ENCODE results near the gene LRRC7. TPM values are rescaled to one million over a fixed set of nuclear protein-coding genes. Genes with fewer than 3 reads are reported as not detected.

The LRRC7 gene
- total and polyA plus RNA-seq, 4 donors = 6.1 TPM; not detected in 3

GRCh38 chr1:69739251-69739605 lies 171.5 kb downstream of the LRRC7 start:
- Histone ChIP-seq H3K27ac (ENCODE audit: low read depth in 1 of 2, low read length in 1 of 2) (no peak overlapping the region), H3K4me1 (ENCODE audit: control insufficient read depth in 5 of 5, insufficient read depth in 5 of 5, low read length in 5 of 5) (peaks cover 0 to 22% (median 0%) of the 10 kb centered on the region in 5 donors), H3K9ac (ENCODE audit: insufficient read depth in 1 of 2, low read length in 2 of 2) (no peak overlapping the region), H3K4me3 (no peak overlapping the region), H3K36me3 (ENCODE audit: control insufficient read depth in 4 of 4, insufficient read depth in 4 of 4, low read length in 4 of 4) (no peaks in the 10 kb centered on the region), H3K9me3 (ENCODE audit: control insufficient read depth in 4 of 4, insufficient read depth in 3 of 4, low read length in 3 of 4) (peaks cover 0 to 2% (median 0%) of the 10 kb centered on the region in 4 donors), H3K27me3 (ENCODE audit: control insufficient read depth in 3 of 3, insufficient read depth in 3 of 3, low read length in 2 of 3) (no peaks in the 10 kb centered on the region)
- TF ChIP-seq, protein P1, sequence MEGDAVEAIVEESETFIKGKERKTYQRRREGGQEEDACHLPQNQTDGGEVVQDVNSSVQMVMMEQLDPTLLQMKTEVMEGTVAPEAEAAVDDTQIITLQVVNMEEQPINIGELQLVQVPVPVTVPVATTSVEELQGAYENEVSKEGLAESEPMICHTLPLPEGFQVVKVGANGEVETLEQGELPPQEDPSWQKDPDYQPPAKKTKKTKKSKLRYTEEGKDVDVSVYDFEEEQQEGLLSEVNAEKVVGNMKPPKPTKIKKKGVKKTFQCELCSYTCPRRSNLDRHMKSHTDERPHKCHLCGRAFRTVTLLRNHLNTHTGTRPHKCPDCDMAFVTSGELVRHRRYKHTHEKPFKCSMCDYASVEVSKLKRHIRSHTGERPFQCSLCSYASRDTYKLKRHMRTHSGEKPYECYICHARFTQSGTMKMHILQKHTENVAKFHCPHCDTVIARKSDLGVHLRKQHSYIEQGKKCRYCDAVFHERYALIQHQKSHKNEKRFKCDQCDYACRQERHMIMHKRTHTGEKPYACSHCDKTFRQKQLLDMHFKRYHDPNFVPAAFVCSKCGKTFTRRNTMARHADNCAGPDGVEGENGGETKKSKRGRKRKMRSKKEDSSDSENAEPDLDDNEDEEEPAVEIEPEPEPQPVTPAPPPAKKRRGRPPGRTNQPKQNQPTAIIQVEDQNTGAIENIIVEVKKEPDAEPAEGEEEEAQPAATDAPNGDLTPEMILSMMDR (IDR thresholded peaks at IDR 0.05; ENCODE audit: control extremely low read depth, extremely low read depth) = no peak
- 85 to 92% methylated on average over 1 of the region's 1 CpG for WGBS, 2 donors
- ATAC-seq (ENCODE audit: insufficient read depth, low FRiP score) (no peak), DNase-seq (peak; percentile 57 to 87 (median 87))

- DNase-seq = no peak
- Histone ChIP-seq H3K36me3 (ENCODE audit: control insufficient read depth in 4 of 4, insufficient read depth in 4 of 4, low read length in 4 of 4) (no peaks in the 10 kb centered on the region), H3K4me3 (no peak overlapping the region), H3K27ac (ENCODE audit: low read depth in 1 of 2, low read length in 1 of 2) (no peak overlapping the region), H3K9ac (ENCODE audit: insufficient read depth in 1 of 2, low read length in 2 of 2) (no peak overlapping the region), H3K27me3 (ENCODE audit: control insufficient read depth in 3 of 3, insufficient read depth in 3 of 3, low read length in 2 of 3) (no peaks in the 10 kb centered on the region), H3K4me1 (ENCODE audit: control insufficient read depth in 5 of 5, insufficient read depth in 5 of 5, low read length in 5 of 5) (peaks cover 0 to 18% (median 0%) of the 10 kb centered on the region in 5 donors), H3K9me3 (ENCODE audit: control insufficient read depth in 4 of 4, insufficient read depth in 3 of 4, low read length in 3 of 4) (no peaks in the 10 kb centered on the region)
- ATAC-seq (ENCODE audit: insufficient read depth, low FRiP score) = no peak
- TF ChIP-seq, protein P1 (IDR thresholded peaks at IDR 0.05; ENCODE audit: control extremely low read depth, extremely low read depth) = no peak
- 53 to 57% methylated on average over 3 of the region's 3 CpGs for WGBS, 2 donors
Measured at GRCh38 chr1:69743146-69743545, 175.4 kb downstream of the LRRC7 start.

DNA sequence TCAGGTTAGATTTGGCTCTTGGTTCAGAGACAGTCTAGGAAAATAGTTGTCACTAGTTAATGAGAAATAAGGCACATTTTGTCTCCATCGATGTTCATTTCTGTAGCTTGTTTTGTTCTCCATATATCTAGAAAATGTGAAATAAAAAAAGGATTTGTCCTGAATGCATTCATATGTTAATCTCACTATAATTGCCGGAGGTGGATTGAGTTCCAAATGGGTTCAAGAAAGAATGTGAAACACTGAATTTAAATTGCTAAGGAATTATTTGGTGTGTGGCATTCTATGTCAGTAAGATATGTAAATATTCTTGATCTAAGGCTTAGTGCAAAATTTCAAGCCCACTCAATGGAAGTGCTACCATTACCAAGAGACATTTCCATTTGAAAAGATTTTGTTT lies 176.7 kb downstream of the LRRC7 start:
- 92% methylated on average over 2 of the region's 2 CpGs for WGBS, 2 donors
- no peak overlapping the region for H3K9ac ChIP-seq (ENCODE audit: insufficient read depth in 1 of 2, low read length in 2 of 2)
- H3K27ac ChIP-seq (ENCODE audit: low read depth in 1 of 2, low read length in 1 of 2) = no peak overlapping the region
- no peaks in the 10 kb centered on the region for H3K9me3 ChIP-seq (ENCODE audit: control insufficient read depth in 4 of 4, insufficient read depth in 3 of 4, low read length in 3 of 4)
- no peaks in the 10 kb centered on the region for H3K36me3 ChIP-seq (ENCODE audit: control insufficient read depth in 4 of 4, insufficient read depth in 4 of 4, low read length in 4 of 4)
- no peak for ATAC-seq (ENCODE audit: insufficient read depth, low FRiP score)
- DNase-seq = no peak
- no peaks in the 10 kb centered on the region for H3K27me3 ChIP-seq (ENCODE audit: control insufficient read depth in 3 of 3, insufficient read depth in 3 of 3, low read length in 2 of 3)
- H3K4me1 ChIP-seq (ENCODE audit: control insufficient read depth in 5 of 5, insufficient read depth in 5 of 5, low read length in 5 of 5) = peaks cover 0 to 6% (median 0%) of the 10 kb centered on the region in 5 donors
- TF ChIP-seq, protein P1 (IDR thresholded peaks at IDR 0.05; ENCODE audit: control extremely low read depth, extremely low read depth) = no peak
- H3K4me3 ChIP-seq = no peak overlapping the region

GRCh38 chr1:69747207-69747606 lies 179.5 kb downstream of the LRRC7 start:
- Histone ChIP-seq H3K9me3 (ENCODE audit: control insufficient read depth in 4 of 4, insufficient read depth in 3 of 4, low read length in 3 of 4) (no peaks in the 10 kb centered on the region), H3K9ac (ENCODE audit: insufficient read depth in 1 of 2, low read length in 2 of 2) (no peak overlapping the region), H3K36me3 (ENCODE audit: control insufficient read depth in 4 of 4, insufficient read depth in 4 of 4, low read length in 4 of 4) (no peaks in the 10 kb centered on the region), H3K4me3 (no peak overlapping the region), H3K27me3 (ENCODE audit: control insufficient read depth in 3 of 3, insufficient read depth in 3 of 3, low read length in 2 of 3) (no peaks in the 10 kb centered on the region), H3K4me1 (ENCODE audit: control insufficient read depth in 5 of 5, insufficient read depth in 5 of 5, low read length in 5 of 5) (no peaks in the 10 kb centered on the region), H3K27ac (ENCODE audit: low read depth in 1 of 2, low read length in 1 of 2) (no peak overlapping the region)
- TF ChIP-seq, protein P1 (IDR thresholded peaks at IDR 0.05; ENCODE audit: control extremely low read depth, extremely low read depth) = no peak
- 77 to 84% methylated on average over 2 of the region's 2 CpGs for WGBS, 2 donors
- no peak for ATAC-seq (ENCODE audit: insufficient read depth, low FRiP score)
- no peak for DNase-seq

All from lung (tissue), 12 donors.